ENCODE data around the gene LRRC27. TPM values are rescaled to one million over a fixed set of nuclear protein-coding genes. Genes with fewer than 3 reads are reported as not detected.
"Not testable (repeated sequence)": the region's sequence is repeated elsewhere in the genome, so short reads cannot be mapped to it uniquely, and the experiment has no call there.

LRRC27 gene
- total RNA-seq, 2 experiments from 2014 or later: 3.3 to 3.8 TPM

GRCh38 chr10:132370426-132371340 lies 38.7 kb downstream of the LRRC27 start:
- Mint-ChIP-seq H3K27ac (no peak overlapping the region), H3K4me1 (ENCODE audit: low read depth) (peaks cover 14% of the 10 kb centered on the region), H3K36me3 (ENCODE audit: low read depth) (no peaks in the 10 kb centered on the region), H3K9me3 (ENCODE audit: insufficient read depth) (no peaks in the 10 kb centered on the region), H3K27me3 (ENCODE audit: low read depth) (no peaks in the 10 kb centered on the region), H3K4me3 (no peak overlapping the region)
- POLR2A ChIA-PET: no interaction called here
- ATAC-seq: no peak
- CTCF ChIA-PET: no interaction called here
- DNase-seq: no peak

GRCh38 chr10:132371641-132372081 lies 39.7 kb downstream of the LRRC27 start:
- Mint-ChIP-seq H3K27me3 (ENCODE audit: low read depth) (no peaks in the 10 kb centered on the region), H3K4me1 (ENCODE audit: low read depth) (peaks cover 14% of the 10 kb centered on the region), H3K9me3 (ENCODE audit: insufficient read depth) (no peaks in the 10 kb centered on the region), H3K36me3 (ENCODE audit: low read depth) (no peaks in the 10 kb centered on the region), H3K4me3 (no peak overlapping the region), H3K27ac (peak overlapping the region; percentile 22)
- CTCF ChIA-PET: interaction anchor here (0.6 kb wide), 1 partner anchor 81 kb away, joined by 3 read pairs; no protein-coding TSS in a partner anchor
- peak; percentile 60 for DNase-seq
- ATAC-seq: peak; percentile 67
- POLR2A ChIA-PET: no interaction called here

GRCh38 chr10:132372516-132373095 lies 40.6 kb downstream of the LRRC27 start:
- H3K9me3 Mint-ChIP-seq (ENCODE audit: insufficient read depth): no peaks in the 10 kb centered on the region
- H3K4me3 Mint-ChIP-seq: no peak overlapping the region
- ChIA-PET CTCF (interaction anchor here (0.6 kb wide), 1 partner anchor 82 kb away, joined by 3 read pairs; no protein-coding TSS in a partner anchor), POLR2A (no interaction called here)
- H3K4me1 Mint-ChIP-seq (ENCODE audit: low read depth): peaks cover 14% of the 10 kb centered on the region
- H3K27me3 Mint-ChIP-seq (ENCODE audit: low read depth): no peaks in the 10 kb centered on the region
- no peak for ATAC-seq
- no peaks in the 10 kb centered on the region for H3K36me3 Mint-ChIP-seq (ENCODE audit: low read depth)
- DNase-seq: no peak
- no peak overlapping the region for H3K27ac Mint-ChIP-seq

- H3K9me3 Mint-ChIP-seq (ENCODE audit: insufficient read depth): no peaks in the 10 kb centered on the region
- H3K36me3 Mint-ChIP-seq (ENCODE audit: low read depth): no peaks in the 10 kb centered on the region
- DNase-seq (no peak), ATAC-seq (no peak)
- peaks cover 14% of the 10 kb centered on the region for H3K4me1 Mint-ChIP-seq (ENCODE audit: low read depth)
- ChIA-PET POLR2A (no interaction called here), CTCF (no interaction called here)
- H3K27me3 Mint-ChIP-seq (ENCODE audit: low read depth): no peaks in the 10 kb centered on the region
- H3K27ac Mint-ChIP-seq: no peak overlapping the region
- H3K4me3 Mint-ChIP-seq: no peak overlapping the region
These were observed 41.4 kb downstream of the LRRC27 start for GRCh38 chr10:132373241-132373955.

GRCh38 chr10:132374176-132374575 lies 42.2 kb downstream of the LRRC27 start:
- Mint-ChIP-seq H3K27me3 (ENCODE audit: low read depth) (peaks cover under 1% of the 10 kb centered on the region), H3K36me3 (ENCODE audit: low read depth) (no peaks in the 10 kb centered on the region), H3K4me1 (ENCODE audit: low read depth) (peaks cover 14% of the 10 kb centered on the region), H3K27ac (no peak overlapping the region), H3K4me3 (no peak overlapping the region), H3K9me3 (ENCODE audit: insufficient read depth) (no peaks in the 10 kb centered on the region)
- ChIA-PET CTCF (interaction anchor here (0.7 kb wide), 1 partner anchor 18 kb away, joined by 3 read pairs; no protein-coding TSS in a partner anchor), POLR2A (no interaction called here)
- DNase-seq: no peak
- ATAC-seq: no peak

GRCh38 chr10:132374612-132375011 lies 42.6 kb downstream of the LRRC27 start:
- Mint-ChIP-seq H3K27me3 (ENCODE audit: low read depth) (peaks cover 2% of the 10 kb centered on the region), H3K27ac (no peak overlapping the region), H3K36me3 (ENCODE audit: low read depth) (no peaks in the 10 kb centered on the region), H3K9me3 (ENCODE audit: insufficient read depth) (no peaks in the 10 kb centered on the region), H3K4me3 (no peak overlapping the region), H3K4me1 (ENCODE audit: low read depth) (peaks cover 14% of the 10 kb centered on the region)
- ChIA-PET POLR2A (no interaction called here), CTCF (interaction anchor here (0.7 kb wide), 1 partner anchor 19 kb away, joined by 3 read pairs; no protein-coding TSS in a partner anchor)
- no peak for ATAC-seq
- DNase-seq: no peak

- no peak for DNase-seq
- no peak for ATAC-seq
- no peak overlapping the region for H3K4me3 Mint-ChIP-seq
- peaks cover 2% of the 10 kb centered on the region for H3K27me3 Mint-ChIP-seq (ENCODE audit: low read depth)
- ChIA-PET CTCF (interaction anchor here (0.7 kb wide), 1 partner anchor 19 kb away, joined by 3 read pairs; no protein-coding TSS in a partner anchor), POLR2A (no interaction called here)
- no peaks in the 10 kb centered on the region for H3K36me3 Mint-ChIP-seq (ENCODE audit: low read depth)
- no peak overlapping the region for H3K27ac Mint-ChIP-seq
- peaks cover 14% of the 10 kb centered on the region for H3K4me1 Mint-ChIP-seq (ENCODE audit: low read depth)
- H3K9me3 Mint-ChIP-seq (ENCODE audit: insufficient read depth): no peaks in the 10 kb centered on the region
These were observed 43.3 kb downstream of the LRRC27 start for GRCh38 chr10:132375116-132375794.

- no peak overlapping the region for H3K4me3 Mint-ChIP-seq
- no peak overlapping the region for H3K27ac Mint-ChIP-seq
- no peak for DNase-seq
- H3K9me3 Mint-ChIP-seq (ENCODE audit: insufficient read depth): no peaks in the 10 kb centered on the region
- H3K4me1 Mint-ChIP-seq (ENCODE audit: low read depth): peaks cover 12% of the 10 kb centered on the region
- H3K36me3 Mint-ChIP-seq (ENCODE audit: low read depth): no peaks in the 10 kb centered on the region
- H3K27me3 Mint-ChIP-seq (ENCODE audit: low read depth): peaks cover 2% of the 10 kb centered on the region
- ChIA-PET POLR2A (no interaction called here), CTCF (no interaction called here)
- ATAC-seq: no peak
These were observed 43.9 kb downstream of the LRRC27 start for GRCh38 chr10:132375795-132376297.

- Mint-ChIP-seq H3K36me3 (ENCODE audit: low read depth) (no peaks in the 10 kb centered on the region), H3K27me3 (ENCODE audit: low read depth) (peaks cover 2% of the 10 kb centered on the region), H3K4me1 (ENCODE audit: low read depth) (peaks cover 7% of the 10 kb centered on the region), H3K9me3 (ENCODE audit: insufficient read depth) (no peaks in the 10 kb centered on the region), H3K4me3 (no peak overlapping the region), H3K27ac (no peak overlapping the region)
- ATAC-seq (no peak), DNase-seq (no peak)
- POLR2A ChIA-PET: no interaction called here
- CTCF ChIA-PET: no interaction called here
These were observed 44.4 kb downstream of the LRRC27 start for GRCh38 chr10:132376394-132376851.

- H3K27me3 Mint-ChIP-seq (ENCODE audit: low read depth): peaks cover 2% of the 10 kb centered on the region
- no peaks in the 10 kb centered on the region for H3K36me3 Mint-ChIP-seq (ENCODE audit: low read depth)
- DNase-seq (no peak), ATAC-seq (no peak)
- peaks cover 10% of the 10 kb centered on the region for H3K4me1 Mint-ChIP-seq (ENCODE audit: low read depth)
- CTCF ChIA-PET: no interaction called here
- H3K4me3 Mint-ChIP-seq: no peak overlapping the region
- H3K9me3 Mint-ChIP-seq (ENCODE audit: insufficient read depth): no peaks in the 10 kb centered on the region
- H3K27ac Mint-ChIP-seq: no peak overlapping the region
- POLR2A ChIA-PET: no interaction called here
These were observed 45.3 kb downstream of the LRRC27 start for GRCh38 chr10:132377326-132377725.

- H3K9me3 Mint-ChIP-seq (ENCODE audit: insufficient read depth); POLR2A ChIA-PET; H3K4me3 Mint-ChIP-seq; ATAC-seq; H3K36me3 Mint-ChIP-seq (ENCODE audit: low read depth); CTCF ChIA-PET; DNase-seq; H3K27me3 Mint-ChIP-seq (ENCODE audit: low read depth); H3K27ac Mint-ChIP-seq: not testable (repeated sequence)
- peaks cover 17% of the 10 kb centered on the region for H3K4me1 Mint-ChIP-seq (ENCODE audit: low read depth)
These were observed 47.0 kb downstream of the LRRC27 start for GRCh38 chr10:132379026-132379425.
